ENCODE data around the gene FAM72B. TPM values are rescaled to one million over a fixed set of nuclear protein-coding genes. Genes with fewer than 3 reads are reported as not detected.

Gene FAM72B
- 6.4 and 9.4 TPM in 2 replicates for total RNA-seq

DNA sequence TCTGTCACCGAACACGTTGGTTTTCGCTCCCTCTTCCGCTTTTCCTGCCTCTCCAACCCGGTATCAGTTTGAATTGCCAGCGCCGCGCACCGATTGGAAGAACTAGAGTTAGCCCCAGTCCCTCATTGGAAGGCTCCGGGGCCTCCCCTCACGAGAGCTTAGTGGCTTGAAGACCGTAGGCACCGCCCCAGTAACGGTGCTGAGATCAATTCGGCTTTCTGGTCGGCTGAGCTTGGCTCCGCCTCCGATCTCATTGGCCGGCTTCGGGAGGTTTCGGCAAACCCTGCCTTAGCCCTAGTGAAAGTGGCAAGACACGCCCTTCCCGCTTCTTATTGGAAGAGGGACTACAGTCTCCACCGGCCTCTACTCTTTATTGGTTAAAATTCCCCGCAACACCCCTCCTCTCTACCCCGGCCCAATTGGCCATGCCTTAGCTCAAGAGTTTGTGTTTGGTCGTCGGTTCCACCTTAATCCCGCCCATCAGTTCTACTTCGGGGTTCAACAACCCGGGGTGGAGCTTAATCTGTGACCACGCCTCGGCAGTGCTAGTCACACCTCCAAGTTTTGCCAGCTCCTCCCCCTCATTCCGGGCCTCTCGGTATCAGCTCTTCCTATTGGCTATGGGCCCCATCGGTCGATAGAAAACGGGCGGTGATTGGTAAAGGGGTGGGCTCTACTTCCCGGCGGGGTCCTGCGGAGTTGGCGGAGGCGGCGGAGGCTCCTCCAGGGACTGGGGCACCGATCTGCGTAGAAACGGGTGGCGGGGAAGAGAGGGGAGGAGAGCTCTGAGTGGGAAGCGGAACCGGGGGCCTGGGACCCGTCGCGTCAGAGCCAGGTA is at the start of gene FAM72B, which contains the start of gene SRGAP2C:
Gene FAM72B (minus strand): TSS at position 51 of the 838 bp plus-strand sequence. CDS start 851 bp downstream, outside the sequence.
Gene SRGAP2C (plus strand): TSS at position 686 of the 838 bp plus-strand sequence. CDS start 2,472 bp downstream, outside the sequence.

Other genes starting within 250 kb of the FAM72B start
- gene SRGAP2C, start 635 bp upstream of the FAM72B start, total RNA-seq: 30.2 and 40.1 TPM in 2 replicates